ENCODE data around the gene PCNT. TPM values are rescaled to one million over a fixed set of nuclear protein-coding genes. Genes with fewer than 3 reads are reported as not detected.

PCNT gene
- total RNA-seq, 5 donors from 2014 or later (not counting 1 experiment from before 2014, with no cell fraction given): 52.8 to 65.0 (median 58.6) TPM

- Mint-ChIP-seq H3K36me3 (peaks cover 38% of the 10 kb centered on the region), H3K9me3 (no peaks in the 10 kb centered on the region), H3K27me3 (no peaks in the 10 kb centered on the region), H3K4me3 (no peak overlapping the region), H3K4me1 (peaks cover 0 to 7% (median 6%) of the 10 kb centered on the region in 3 donors), H3K27ac (peak overlapping the region in 1 of 2 donors; percentile 28)
- DNase-seq: no peak
- H3K4me1 ChIP-seq (ENCODE audit: control insufficient read depth in 1 of 2, extremely low read depth in 1 of 2, insufficient read depth in 2 of 2, low read length in 2 of 2): peaks cover 0 to 13% of the 10 kb centered on the region in 2 experiments
- H3K27ac ChIP-seq (ENCODE audit: low read length): no peak overlapping the region
- no peaks in the 10 kb centered on the region for H3K9me3 ChIP-seq
- POLR2A ChIA-PET: interaction anchor here in 1 of 2 donors (0.7 kb wide), 1 partner anchor 202 kb away, joined by 3 read pairs; no protein-coding TSS in a partner anchor
- H3K36me3 ChIP-seq (ENCODE audit: control insufficient read depth in 2 of 2, extremely low read depth in 1 of 2, insufficient read depth in 1 of 2, low read length in 1 of 2): peaks cover 6 to 79% of the 10 kb centered on the region in 2 donors
- CTCF ChIA-PET: no interaction called here
- WGBS (ENCODE audit: insufficient coverage): 93% methylated on average over 6 of the region's 11 CpGs
- H3K27me3 ChIP-seq (replicated peaks in 1 of 2; ENCODE audit: control insufficient read depth in 2 of 2, extremely low read depth in 1 of 2, insufficient read depth in 2 of 2, low read length in 1 of 2): no peaks in the 10 kb centered on the region
- peak in 1 of 4 experiments; percentile 31 for ATAC-seq (replicated peaks in 1 of 4)
- no peak overlapping the region for H3K4me3 ChIP-seq (ENCODE audit: control insufficient read depth in 1 of 2, extremely low read depth in 1 of 2, low read length in 1 of 2)
Observed at GRCh38 chr21:46438241-46438640, 114.3 kb downstream of the PCNT start.

- no peak for ATAC-seq (replicated peaks in 1 of 4)
- H3K4me1 Mint-ChIP-seq: peaks cover 0 to 13% (median 6%) of the 10 kb centered on the region in 3 donors
- H3K27me3 Mint-ChIP-seq: no peaks in the 10 kb centered on the region
- peaks cover 0 to 13% of the 10 kb centered on the region in 2 experiments for H3K4me1 ChIP-seq (ENCODE audit: control insufficient read depth in 1 of 2, extremely low read depth in 1 of 2, insufficient read depth in 2 of 2, low read length in 2 of 2)
- no peak overlapping the region for H3K4me3 Mint-ChIP-seq
- DNase-seq: no peak
- no peak overlapping the region for H3K27ac ChIP-seq (ENCODE audit: low read length)
- no peak overlapping the region for H3K27ac Mint-ChIP-seq
- no peak overlapping the region for H3K4me3 ChIP-seq (ENCODE audit: control insufficient read depth in 1 of 2, extremely low read depth in 1 of 2, low read length in 1 of 2)
- no peaks in the 10 kb centered on the region for H3K9me3 ChIP-seq
- POLR2A ChIA-PET: no interaction called here
- no peaks in the 10 kb centered on the region for H3K9me3 Mint-ChIP-seq
- CTCF ChIA-PET: no interaction called here
- H3K27me3 ChIP-seq (replicated peaks in 1 of 2; ENCODE audit: control insufficient read depth in 2 of 2, extremely low read depth in 1 of 2, insufficient read depth in 2 of 2, low read length in 1 of 2): no peaks in the 10 kb centered on the region
- peaks cover 8 to 77% of the 10 kb centered on the region in 2 donors for H3K36me3 ChIP-seq (ENCODE audit: control insufficient read depth in 2 of 2, extremely low read depth in 1 of 2, insufficient read depth in 1 of 2, low read length in 1 of 2)
- H3K36me3 Mint-ChIP-seq: peaks cover 44% of the 10 kb centered on the region
- 95% methylated on average over 18 of the region's 18 CpGs for WGBS (ENCODE audit: insufficient coverage)
Observed at GRCh38 chr21:46439906-46440305, 116.0 kb downstream of the PCNT start.

- Histone ChIP-seq H3K27me3 (replicated peaks in 1 of 2; ENCODE audit: control insufficient read depth in 2 of 2, extremely low read depth in 1 of 2, insufficient read depth in 2 of 2, low read length in 1 of 2) (no peaks in the 10 kb centered on the region), H3K9me3 (no peaks in the 10 kb centered on the region), H3K27ac (ENCODE audit: low read length) (no peak overlapping the region), H3K4me1 (ENCODE audit: control insufficient read depth in 1 of 2, extremely low read depth in 1 of 2, insufficient read depth in 2 of 2, low read length in 2 of 2) (peaks cover 0 to 13% of the 10 kb centered on the region in 2 experiments), H3K36me3 (ENCODE audit: control insufficient read depth in 2 of 2, extremely low read depth in 1 of 2, insufficient read depth in 1 of 2, low read length in 1 of 2) (peaks cover 12 to 73% of the 10 kb centered on the region in 2 donors), H3K4me3 (ENCODE audit: control insufficient read depth in 1 of 2, extremely low read depth in 1 of 2, low read length in 1 of 2) (no peak overlapping the region)
- POLR2A ChIA-PET: no interaction called here
- Mint-ChIP-seq H3K36me3 (peaks cover 49% of the 10 kb centered on the region), H3K4me1 (peaks cover 0 to 13% (median 7%) of the 10 kb centered on the region in 3 donors), H3K4me3 (no peak overlapping the region), H3K27me3 (no peaks in the 10 kb centered on the region), H3K9me3 (no peaks in the 10 kb centered on the region), H3K27ac (no peak overlapping the region)
- WGBS (ENCODE audit: insufficient coverage): 97% methylated on average over 10 of the region's 14 CpGs
- DNase-seq (no peak), ATAC-seq (replicated peaks in 1 of 4) (no peak)
- CTCF ChIA-PET: no interaction called here
Observed at GRCh38 chr21:46441331-46441730, 117.4 kb downstream of the PCNT start.

GRCh38 chr21:46441961-46442498, 118.1 kb downstream of the PCNT start:
- no peak for ATAC-seq (replicated peaks in 1 of 4)
- Mint-ChIP-seq H3K27me3 (no peaks in the 10 kb centered on the region), H3K4me3 (no peak overlapping the region), H3K4me1 (peaks cover 0 to 12% (median 7%) of the 10 kb centered on the region in 3 donors), H3K9me3 (no peaks in the 10 kb centered on the region), H3K27ac (no peak overlapping the region), H3K36me3 (peaks cover 49% of the 10 kb centered on the region)
- WGBS (ENCODE audit: insufficient coverage): 97% methylated on average over 20 of the region's 23 CpGs
- ChIA-PET POLR2A (no interaction called here), CTCF (no interaction called here)
- no peak overlapping the region for H3K27ac ChIP-seq (ENCODE audit: low read length)
- no peak for DNase-seq
- no peak overlapping the region for H3K4me3 ChIP-seq (ENCODE audit: control insufficient read depth in 1 of 2, extremely low read depth in 1 of 2, low read length in 1 of 2)
- peaks cover 0 to 7% of the 10 kb centered on the region in 2 experiments for H3K4me1 ChIP-seq (ENCODE audit: control insufficient read depth in 1 of 2, extremely low read depth in 1 of 2, insufficient read depth in 2 of 2, low read length in 2 of 2)
- no peaks in the 10 kb centered on the region for H3K9me3 ChIP-seq
- peaks cover 13 to 68% of the 10 kb centered on the region in 2 donors for H3K36me3 ChIP-seq (ENCODE audit: control insufficient read depth in 2 of 2, extremely low read depth in 1 of 2, insufficient read depth in 1 of 2, low read length in 1 of 2)
- H3K27me3 ChIP-seq (replicated peaks in 1 of 2; ENCODE audit: control insufficient read depth in 2 of 2, extremely low read depth in 1 of 2, insufficient read depth in 2 of 2, low read length in 1 of 2): no peaks in the 10 kb centered on the region

GRCh38 chr21:46442938-46443337, 119.0 kb downstream of the PCNT start:
- ATAC-seq (replicated peaks in 1 of 4) (no peak), DNase-seq (no peak)
- Mint-ChIP-seq H3K27ac (no peak overlapping the region), H3K36me3 (peaks cover 42% of the 10 kb centered on the region), H3K9me3 (no peaks in the 10 kb centered on the region), H3K4me1 (peaks cover 0 to 6% (median 5%) of the 10 kb centered on the region in 3 donors), H3K27me3 (no peaks in the 10 kb centered on the region), H3K4me3 (no peak overlapping the region)
- ChIA-PET POLR2A (no interaction called here), CTCF (no interaction called here)
- Histone ChIP-seq H3K4me1 (ENCODE audit: control insufficient read depth in 1 of 2, extremely low read depth in 1 of 2, insufficient read depth in 2 of 2, low read length in 2 of 2) (no peaks in the 10 kb centered on the region), H3K27me3 (replicated peaks in 1 of 2; ENCODE audit: control insufficient read depth in 2 of 2, extremely low read depth in 1 of 2, insufficient read depth in 2 of 2, low read length in 1 of 2) (no peaks in the 10 kb centered on the region), H3K27ac (ENCODE audit: low read length) (no peak overlapping the region), H3K4me3 (ENCODE audit: control insufficient read depth in 1 of 2, extremely low read depth in 1 of 2, low read length in 1 of 2) (no peak overlapping the region), H3K36me3 (ENCODE audit: control insufficient read depth in 2 of 2, extremely low read depth in 1 of 2, insufficient read depth in 1 of 2, low read length in 1 of 2) (peaks cover 13 to 60% of the 10 kb centered on the region in 2 donors), H3K9me3 (no peaks in the 10 kb centered on the region)
- WGBS (ENCODE audit: insufficient coverage): 91% methylated on average over 9 of the region's 15 CpGs

- Histone ChIP-seq H3K9me3 (no peaks in the 10 kb centered on the region), H3K4me3 (ENCODE audit: control insufficient read depth in 1 of 2, extremely low read depth in 1 of 2, low read length in 1 of 2) (no peak overlapping the region), H3K4me1 (ENCODE audit: control insufficient read depth in 1 of 2, extremely low read depth in 1 of 2, insufficient read depth in 2 of 2, low read length in 2 of 2) (no peaks in the 10 kb centered on the region), H3K27me3 (replicated peaks in 1 of 2; ENCODE audit: control insufficient read depth in 2 of 2, extremely low read depth in 1 of 2, insufficient read depth in 2 of 2, low read length in 1 of 2) (no peaks in the 10 kb centered on the region), H3K27ac (ENCODE audit: low read length) (no peak overlapping the region), H3K36me3 (ENCODE audit: control insufficient read depth in 2 of 2, extremely low read depth in 1 of 2, insufficient read depth in 1 of 2, low read length in 1 of 2) (peaks cover 13 to 55% of the 10 kb centered on the region in 2 donors)
- Mint-ChIP-seq H3K27ac (peak overlapping the region; percentile 47 to 62), H3K4me3 (no peak overlapping the region), H3K36me3 (peaks cover 49% of the 10 kb centered on the region), H3K27me3 (no peaks in the 10 kb centered on the region), H3K9me3 (peaks cover 0 to 9% (median 8%) of the 10 kb centered on the region in 3 donors), H3K4me1 (peaks cover 0 to 6% (median 5%) of the 10 kb centered on the region in 3 donors)
- POLR2A ChIA-PET: no interaction called here
- no peak for ATAC-seq (replicated peaks in 1 of 4)
- CTCF ChIA-PET: no interaction called here
- 89% methylated on average over 7 of the region's 8 CpGs for WGBS (ENCODE audit: insufficient coverage)
- DNase-seq: no peak
Observed at GRCh38 chr21:46443910-46444309, 120.0 kb downstream of the PCNT start.

Data from T-cell (primary cell).